LNCaP clone FGC (cell line): ENCODE measurements around the gene LRP8.

ENCODE experiments used
- DNase-seq: peaks from one replicate; pipeline ENCODE4 v3.0.0-alpha.2; 2011; ENCODE audit warnings: low read depth
- H3K4me3 ChIP-seq: 2 replicates; pipeline ENCODE4 v1.5.1; 2011; ENCODE audit warnings: mild to moderate bottlenecking, low read depth, low read length, control low read depth
- CTCF ChIP-seq: IDR thresholded peaks from 2 replicates; pipeline ENCODE4 v1.5.1; 2012; ENCODE audit warnings: mild to moderate bottlenecking; ENCODE audit not compliant: control insufficient read depth, insufficient read depth; ENCODE audit errors: extremely low read depth

Gene LRP8

DNA sequence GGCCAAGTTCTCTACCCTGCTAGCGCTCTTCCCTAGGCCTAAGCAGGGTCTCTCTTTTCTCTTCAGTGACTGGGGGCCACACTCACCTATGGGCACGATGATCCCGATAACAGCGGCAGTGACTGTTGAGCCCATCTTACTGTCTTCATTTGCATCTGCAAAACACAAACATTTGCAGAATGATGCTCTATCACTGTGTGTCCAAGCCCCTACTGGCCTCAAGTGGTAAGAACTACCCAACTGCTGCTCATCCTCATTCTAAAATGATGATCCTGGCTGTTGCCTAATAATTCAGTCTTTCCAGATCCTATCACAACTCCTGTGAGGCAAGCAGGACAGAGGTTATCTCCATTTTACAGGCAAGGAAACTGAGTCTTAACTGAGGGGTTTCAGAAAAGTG, 72.8 kb downstream of the LRP8 start:
- no peak for TF ChIP-seq CTCF
- DNase-seq, result no peak
- no peak overlapping the region for H3K4me3 ChIP-seq

DNA sequence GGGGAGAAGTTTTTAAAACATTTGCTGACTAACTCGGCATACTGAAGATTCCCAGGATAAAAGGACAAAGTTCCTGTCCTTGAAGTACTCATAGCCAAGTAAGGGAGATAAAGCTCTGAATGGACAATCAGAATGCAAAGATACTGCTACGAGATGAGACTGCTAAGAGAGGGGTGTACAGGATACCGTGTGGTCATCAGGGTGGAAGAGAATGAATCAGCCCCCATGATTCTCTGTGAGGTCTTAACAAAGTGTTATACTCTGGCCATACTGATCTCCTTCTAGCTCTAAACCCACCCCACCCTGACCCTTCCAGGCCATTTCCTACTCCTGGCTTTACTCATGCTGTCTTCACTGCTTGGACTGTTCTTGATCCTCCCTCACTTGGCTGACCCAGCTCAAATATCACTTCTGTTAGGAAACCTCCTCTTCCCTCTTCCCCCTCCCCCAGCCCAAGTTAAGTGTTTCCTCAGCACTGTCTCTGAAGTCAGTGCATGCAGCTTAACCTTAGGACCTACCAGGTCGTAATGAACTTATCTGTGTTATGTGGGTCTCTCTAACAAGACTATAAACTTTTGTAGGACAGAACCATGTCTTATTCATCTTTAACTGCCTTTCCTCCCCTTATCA, 73.7 kb downstream of the LRP8 start:
- DNase-seq, result no peak
- TF ChIP-seq CTCF, result no peak
- H3K4me3 ChIP-seq, result no peak overlapping the region

DNA sequence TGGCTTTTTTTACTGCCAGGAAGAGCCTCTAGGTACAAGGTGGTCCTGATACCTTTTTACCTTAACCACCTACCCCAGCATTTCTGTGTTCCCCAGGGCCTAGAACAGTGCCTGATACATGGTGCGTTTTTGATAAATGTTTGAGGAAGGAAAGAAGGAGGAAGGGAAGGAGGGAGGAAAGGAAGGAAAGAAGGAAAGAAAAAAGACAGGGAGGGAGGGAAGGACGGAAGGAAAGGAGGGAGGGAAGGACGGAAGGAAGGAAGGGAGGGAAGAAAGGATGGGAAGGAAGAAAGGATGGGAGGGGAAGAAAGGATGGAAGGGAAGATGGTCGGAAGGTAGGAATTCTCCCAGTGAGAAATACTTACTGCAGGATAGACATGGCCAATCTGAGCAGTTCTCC, 77.5 kb downstream of the LRP8 start:
- TF ChIP-seq CTCF, result no peak
- no peak overlapping the region for H3K4me3 ChIP-seq
- DNase-seq, result no peak

- H3K4me3 ChIP-seq, result no peak overlapping the region
- no peak for DNase-seq
- TF ChIP-seq CTCF, result no peak
Measured at GRCh38 chr1:53249706-53250105, 78.2 kb downstream of the LRP8 start.

- TF ChIP-seq CTCF, result no peak
- no peak overlapping the region for H3K4me3 ChIP-seq
- DNase-seq, result no peak
Measured at GRCh38 chr1:53246261-53247134, 81.4 kb downstream of the LRP8 start.

DNA sequence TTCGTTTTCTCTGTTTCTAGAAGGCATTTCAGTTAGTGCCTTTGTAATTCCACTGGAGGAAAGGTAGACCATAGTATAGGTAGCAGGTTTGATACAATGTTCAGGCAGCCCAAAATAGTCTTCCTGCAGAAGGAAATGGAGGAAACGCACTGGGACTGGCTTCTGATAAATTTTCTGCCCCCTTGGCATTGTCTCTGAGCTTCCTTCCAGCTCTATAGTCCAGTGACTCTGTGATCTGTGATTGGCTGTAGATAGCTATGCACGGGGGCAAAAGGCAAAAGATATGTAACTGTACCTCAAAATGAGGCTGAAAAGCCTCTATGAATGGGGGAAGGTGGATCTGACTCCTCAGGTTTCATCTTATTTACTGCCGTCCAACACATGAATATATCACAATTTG, 83.7 kb downstream of the LRP8 start:
- no peak for TF ChIP-seq CTCF
- no peak for DNase-seq

DNA sequence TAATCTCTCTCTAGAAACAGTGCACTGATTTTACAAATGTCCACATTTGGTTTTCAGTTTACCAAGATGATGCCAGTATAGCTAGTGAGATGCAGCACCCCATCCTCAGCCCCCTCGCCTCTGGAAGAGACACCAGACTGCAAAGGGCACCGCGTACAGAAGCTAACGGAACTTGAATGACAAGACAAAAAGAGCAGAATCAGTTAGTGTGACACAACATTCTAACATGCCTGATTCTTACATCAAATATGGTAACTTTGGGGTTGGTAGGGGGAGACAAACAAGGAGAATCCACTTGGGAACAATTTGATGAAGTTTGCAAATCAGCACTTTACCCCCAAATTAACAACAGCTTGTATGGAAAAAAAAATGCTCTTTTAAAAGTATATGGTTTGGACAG, 85.5 kb downstream of the LRP8 start:
- TF ChIP-seq CTCF, result no peak
- no peak overlapping the region for H3K4me3 ChIP-seq
- DNase-seq, result no peak

More for the DNA sequence above, 83.7 kb downstream of the LRP8 start:
- no peak overlapping the region for H3K4me3 ChIP-seq
